Measurements from ENCODE around the gene RHOBTB3.

Gene RHOBTB3

DNA sequence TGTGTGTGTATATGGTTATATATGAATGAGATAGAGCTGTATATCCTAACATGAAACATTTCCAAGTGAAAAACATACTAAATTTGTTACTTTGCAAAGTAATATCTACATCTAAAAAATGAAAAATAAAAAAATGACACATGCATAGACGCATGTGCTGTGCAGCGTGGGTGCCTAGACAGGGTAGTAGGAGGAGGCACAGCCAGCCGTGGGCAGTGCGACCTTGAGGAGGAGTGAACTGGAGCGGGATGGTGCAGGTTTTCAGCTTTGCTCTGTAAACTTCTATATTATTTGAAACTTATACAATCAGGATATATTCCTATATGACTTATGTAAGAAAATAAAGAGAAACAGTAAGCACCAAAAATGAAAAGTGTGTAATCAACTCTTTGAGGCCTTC, 106.4 kb downstream of the RHOBTB3 start:
- no peaks in the 10 kb centered on the region for H3K4me1 ChIP-seq (ENCODE audit: control insufficient read depth, insufficient read depth, low read length)
- H3K27me3 ChIP-seq (ENCODE audit: control insufficient read depth, insufficient read depth, low read length) = no peaks in the 10 kb centered on the region
- H3K4me3 ChIP-seq (ENCODE audit: low read depth, low read length) = no peak overlapping the region
- H3K9me3 ChIP-seq (ENCODE audit: control insufficient read depth, insufficient read depth, low read length) = no peaks in the 10 kb centered on the region
- H3K27ac ChIP-seq (ENCODE audit: low read depth, low read length) = no peak overlapping the region
- H3K9ac ChIP-seq (ENCODE audit: low read depth, low read length) = no peak overlapping the region
- H3K36me3 ChIP-seq (ENCODE audit: control insufficient read depth, insufficient read depth, low read length) = no peaks in the 10 kb centered on the region

- Histone ChIP-seq H3K36me3 (ENCODE audit: control insufficient read depth, insufficient read depth, low read length) (no peaks in the 10 kb centered on the region), H3K27me3 (ENCODE audit: control insufficient read depth, insufficient read depth, low read length) (no peaks in the 10 kb centered on the region), H3K4me3 (ENCODE audit: low read depth, low read length) (no peak overlapping the region), H3K9me3 (ENCODE audit: control insufficient read depth, insufficient read depth, low read length) (no peaks in the 10 kb centered on the region), H3K27ac (ENCODE audit: low read depth, low read length) (no peak overlapping the region), H3K9ac (ENCODE audit: low read depth, low read length) (no peak overlapping the region), H3K4me1 (ENCODE audit: control insufficient read depth, insufficient read depth, low read length) (no peaks in the 10 kb centered on the region)
Measured at GRCh38 chr5:95838001-95838520, 106.9 kb downstream of the RHOBTB3 start.

- Histone ChIP-seq H3K36me3 (ENCODE audit: control insufficient read depth, insufficient read depth, low read length) (no peaks in the 10 kb centered on the region), H3K27ac (ENCODE audit: low read depth, low read length) (no peak overlapping the region), H3K27me3 (ENCODE audit: control insufficient read depth, insufficient read depth, low read length) (no peaks in the 10 kb centered on the region), H3K4me1 (ENCODE audit: control insufficient read depth, insufficient read depth, low read length) (no peaks in the 10 kb centered on the region), H3K9ac (ENCODE audit: low read depth, low read length) (no peak overlapping the region), H3K9me3 (ENCODE audit: control insufficient read depth, insufficient read depth, low read length) (no peaks in the 10 kb centered on the region), H3K4me3 (ENCODE audit: low read depth, low read length) (no peak overlapping the region)
Measured at GRCh38 chr5:95838556-95838955, 107.4 kb downstream of the RHOBTB3 start.

GRCh38 chr5:95839658-95840057, 108.5 kb downstream of the RHOBTB3 start:
- Histone ChIP-seq H3K9ac (ENCODE audit: low read depth, low read length) (no peak overlapping the region), H3K4me3 (ENCODE audit: low read depth, low read length) (no peak overlapping the region), H3K27me3 (ENCODE audit: control insufficient read depth, insufficient read depth, low read length) (no peaks in the 10 kb centered on the region), H3K4me1 (ENCODE audit: control insufficient read depth, insufficient read depth, low read length) (no peaks in the 10 kb centered on the region), H3K27ac (ENCODE audit: low read depth, low read length) (no peak overlapping the region), H3K9me3 (ENCODE audit: control insufficient read depth, insufficient read depth, low read length) (no peaks in the 10 kb centered on the region), H3K36me3 (ENCODE audit: control insufficient read depth, insufficient read depth, low read length) (no peaks in the 10 kb centered on the region)

DNA sequence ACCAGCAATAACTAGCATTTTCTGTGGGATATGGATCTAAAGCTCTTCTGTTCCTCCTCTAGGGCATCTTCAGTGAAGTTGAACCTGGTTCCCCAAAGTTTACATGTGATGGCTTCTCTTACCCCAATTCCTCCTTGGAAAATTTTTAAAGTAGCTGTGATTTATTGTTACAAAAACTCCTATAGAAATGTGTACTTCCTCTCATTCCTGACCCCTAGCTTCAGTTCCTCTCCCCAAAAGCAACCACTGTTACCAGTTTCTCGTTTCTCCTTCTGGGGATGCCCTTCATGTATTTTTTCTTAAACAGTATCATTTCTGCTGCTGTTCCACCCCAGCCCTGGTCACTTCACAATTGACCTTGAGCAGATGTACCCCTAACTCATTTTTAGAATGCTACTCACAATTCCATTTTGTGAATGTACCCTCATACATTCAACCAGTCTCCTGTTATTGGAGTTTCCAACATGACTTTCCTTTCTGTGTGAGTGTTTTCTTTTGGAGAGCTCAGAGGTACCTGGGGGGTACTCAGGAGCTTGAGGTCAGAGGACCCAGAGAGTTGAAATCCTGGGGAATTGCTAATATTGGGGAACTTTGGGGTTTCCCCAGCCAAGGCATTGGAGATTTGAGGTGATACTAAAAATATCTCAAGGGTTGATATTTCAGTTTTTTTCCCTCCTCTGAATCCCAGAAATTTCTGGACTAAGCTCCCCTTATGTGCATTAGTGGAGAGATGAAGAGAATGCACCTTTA, 110.0 kb downstream of the RHOBTB3 start:
- no peaks in the 10 kb centered on the region for H3K27me3 ChIP-seq (ENCODE audit: control insufficient read depth, insufficient read depth, low read length)
- no peaks in the 10 kb centered on the region for H3K4me1 ChIP-seq (ENCODE audit: control insufficient read depth, insufficient read depth, low read length)
- no peak overlapping the region for H3K4me3 ChIP-seq (ENCODE audit: low read depth, low read length)
- no peaks in the 10 kb centered on the region for H3K36me3 ChIP-seq (ENCODE audit: control insufficient read depth, insufficient read depth, low read length)
- no peak overlapping the region for H3K27ac ChIP-seq (ENCODE audit: low read depth, low read length)
- H3K9me3 ChIP-seq (ENCODE audit: control insufficient read depth, insufficient read depth, low read length) = no peaks in the 10 kb centered on the region
- H3K9ac ChIP-seq (ENCODE audit: low read depth, low read length) = no peak overlapping the region

DNA sequence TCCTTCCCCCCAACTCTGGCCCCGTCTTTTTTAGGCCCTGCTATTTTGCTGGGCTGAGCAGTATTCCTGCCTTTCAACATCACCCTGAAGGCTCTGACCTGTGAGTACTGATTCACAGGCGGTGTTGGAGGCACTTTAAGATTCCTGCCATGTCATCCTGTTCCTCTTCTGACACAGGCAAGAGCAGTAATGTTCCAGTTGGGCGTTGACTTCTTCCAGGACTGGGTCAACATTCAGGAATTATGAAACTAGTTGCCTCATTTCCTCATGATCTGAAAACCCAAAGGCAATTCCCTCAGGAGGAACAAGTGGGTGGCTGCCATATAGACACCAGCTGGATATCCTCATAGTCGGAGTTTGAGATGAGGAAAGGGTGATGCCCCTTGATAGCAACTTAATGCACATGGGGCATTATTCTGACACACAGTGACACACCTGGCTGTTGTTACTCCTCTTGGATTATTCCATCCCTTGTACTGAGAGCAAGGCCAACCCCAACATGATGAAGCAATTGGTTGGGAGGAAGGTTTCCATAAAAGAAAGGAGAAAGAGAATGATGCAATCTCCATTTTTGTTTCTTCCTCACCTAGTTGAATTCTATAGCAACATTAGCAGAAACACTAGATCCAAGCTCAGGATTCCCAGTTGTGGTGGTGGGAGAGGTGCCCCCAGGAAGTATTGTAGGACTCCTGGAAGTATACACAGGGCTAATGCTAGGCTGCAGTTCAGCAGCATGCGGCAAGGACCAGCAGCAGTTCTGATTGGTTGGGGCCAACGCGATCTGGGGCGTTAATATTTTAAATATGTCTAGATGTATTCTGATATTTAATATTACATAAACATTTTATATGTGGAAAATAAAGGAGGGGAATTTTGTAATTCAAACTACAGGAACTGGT, 111.0 kb downstream of the RHOBTB3 start:
- Histone ChIP-seq H3K36me3 (ENCODE audit: control insufficient read depth, insufficient read depth, low read length) (no peaks in the 10 kb centered on the region), H3K27me3 (ENCODE audit: control insufficient read depth, insufficient read depth, low read length) (no peaks in the 10 kb centered on the region), H3K9ac (ENCODE audit: low read depth, low read length) (no peak overlapping the region), H3K27ac (ENCODE audit: low read depth, low read length) (no peak overlapping the region), H3K4me1 (ENCODE audit: control insufficient read depth, insufficient read depth, low read length) (no peaks in the 10 kb centered on the region), H3K4me3 (ENCODE audit: low read depth, low read length) (no peak overlapping the region), H3K9me3 (ENCODE audit: control insufficient read depth, insufficient read depth, low read length) (no peaks in the 10 kb centered on the region)

GRCh38 chr5:95842854-95843544, 111.9 kb downstream of the RHOBTB3 start:
- H3K4me3 ChIP-seq (ENCODE audit: low read depth, low read length) = no peak overlapping the region
- no peaks in the 10 kb centered on the region for H3K9me3 ChIP-seq (ENCODE audit: control insufficient read depth, insufficient read depth, low read length)
- no peaks in the 10 kb centered on the region for H3K27me3 ChIP-seq (ENCODE audit: control insufficient read depth, insufficient read depth, low read length)
- no peaks in the 10 kb centered on the region for H3K4me1 ChIP-seq (ENCODE audit: control insufficient read depth, insufficient read depth, low read length)
- no peaks in the 10 kb centered on the region for H3K36me3 ChIP-seq (ENCODE audit: control insufficient read depth, insufficient read depth, low read length)
- no peak overlapping the region for H3K9ac ChIP-seq (ENCODE audit: low read depth, low read length)
- no peak overlapping the region for H3K27ac ChIP-seq (ENCODE audit: low read depth, low read length)

DNA sequence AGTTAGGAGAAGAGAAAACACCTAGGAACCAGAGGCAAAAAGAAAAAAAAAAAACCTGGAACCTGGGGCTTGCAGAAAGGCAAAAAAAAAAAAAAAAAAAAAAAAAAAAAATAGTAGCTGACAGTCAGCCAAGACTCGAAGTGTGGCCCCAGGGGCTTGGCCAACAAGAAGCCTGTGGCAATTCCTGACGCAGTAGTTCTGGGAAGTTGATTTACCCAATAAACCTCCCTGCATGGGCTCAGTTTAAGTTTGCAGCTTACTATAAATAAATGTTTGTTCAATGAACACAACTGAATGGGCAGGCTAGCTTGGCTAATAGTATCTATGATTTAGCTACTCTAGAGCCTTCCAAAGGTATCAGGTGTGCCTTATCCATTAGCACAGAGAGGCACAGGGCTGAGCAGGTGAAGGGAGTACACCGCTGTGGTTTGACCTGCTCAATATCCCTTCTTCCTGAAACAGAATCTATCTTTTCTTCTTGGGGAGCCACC, 112.6 kb downstream of the RHOBTB3 start:
- no peak overlapping the region for H3K27ac ChIP-seq (ENCODE audit: low read depth, low read length)
- H3K27me3 ChIP-seq (ENCODE audit: control insufficient read depth, insufficient read depth, low read length) = no peaks in the 10 kb centered on the region
- H3K36me3 ChIP-seq (ENCODE audit: control insufficient read depth, insufficient read depth, low read length) = no peaks in the 10 kb centered on the region
- H3K4me3 ChIP-seq (ENCODE audit: low read depth, low read length) = no peak overlapping the region
- no peak overlapping the region for H3K9ac ChIP-seq (ENCODE audit: low read depth, low read length)
- H3K4me1 ChIP-seq (ENCODE audit: control insufficient read depth, insufficient read depth, low read length) = no peaks in the 10 kb centered on the region
- no peaks in the 10 kb centered on the region for H3K9me3 ChIP-seq (ENCODE audit: control insufficient read depth, insufficient read depth, low read length)

GRCh38 chr5:95845391-95845790, 114.3 kb downstream of the RHOBTB3 start:
- no peaks in the 10 kb centered on the region for H3K9me3 ChIP-seq (ENCODE audit: control insufficient read depth, insufficient read depth, low read length)

More at GRCh38 chr5:95845391-95845790, 114.3 kb downstream of the RHOBTB3 start:
- Histone ChIP-seq H3K27me3 (ENCODE audit: control insufficient read depth, insufficient read depth, low read length) (no peaks in the 10 kb centered on the region), H3K36me3 (ENCODE audit: control insufficient read depth, insufficient read depth, low read length) (no peaks in the 10 kb centered on the region), H3K27ac (ENCODE audit: low read depth, low read length) (no peak overlapping the region), H3K4me1 (ENCODE audit: control insufficient read depth, insufficient read depth, low read length) (no peaks in the 10 kb centered on the region), H3K4me3 (ENCODE audit: low read depth, low read length) (no peak overlapping the region), H3K9ac (ENCODE audit: low read depth, low read length) (no peak overlapping the region)
